ENCODE results near the gene SEPTIN12. TPM values are rescaled to one million over a fixed set of nuclear protein-coding genes. Genes with fewer than 3 reads are reported as not detected.

The SEPTIN12 gene
- total and polyA plus RNA-seq, 7 donors: 0.41 TPM; not detected in 6

DNA sequence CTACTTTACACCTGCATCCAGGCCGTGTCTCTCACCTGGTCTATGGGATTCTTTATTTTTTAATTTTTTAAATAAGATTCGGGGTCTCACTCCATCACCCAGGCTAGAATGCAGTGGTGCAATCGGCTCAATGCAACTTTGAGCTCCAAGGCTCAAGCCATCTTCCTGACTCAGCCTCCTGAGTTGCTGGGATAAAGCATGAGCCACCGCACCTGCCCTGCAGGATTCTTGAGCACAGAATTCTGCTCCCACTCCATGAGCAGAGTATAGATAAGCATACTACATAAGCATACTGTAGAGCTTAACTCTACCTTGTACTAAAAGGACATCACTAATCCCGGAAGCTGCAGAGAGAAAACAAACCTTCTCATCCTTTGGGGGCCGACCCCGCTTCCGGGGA lies 43.5 kb upstream of the SEPTIN12 start:
- no peaks in the 10 kb centered on the region for H3K27me3 ChIP-seq (ENCODE audit: insufficient read depth in 3 of 3, low read length in 2 of 3)
- 96 to 100% (median 97%) methylated on average over 8 of the region's 8 CpGs for WGBS, 3 donors
- ATAC-seq (no peak), DNase-seq (no peak)
- no peaks in the 10 kb centered on the region for H3K9me3 ChIP-seq
- peaks cover 7 to 94% of the 10 kb centered on the region in 2 donors for H3K36me3 ChIP-seq (ENCODE audit: insufficient read depth in 1 of 2, low read depth in 1 of 2)
- intact Hi-C loops (cut with DNase I): no loop called here
- H3K4me3 ChIP-seq: no peak overlapping the region
- TF ChIP-seq, protein P1, sequence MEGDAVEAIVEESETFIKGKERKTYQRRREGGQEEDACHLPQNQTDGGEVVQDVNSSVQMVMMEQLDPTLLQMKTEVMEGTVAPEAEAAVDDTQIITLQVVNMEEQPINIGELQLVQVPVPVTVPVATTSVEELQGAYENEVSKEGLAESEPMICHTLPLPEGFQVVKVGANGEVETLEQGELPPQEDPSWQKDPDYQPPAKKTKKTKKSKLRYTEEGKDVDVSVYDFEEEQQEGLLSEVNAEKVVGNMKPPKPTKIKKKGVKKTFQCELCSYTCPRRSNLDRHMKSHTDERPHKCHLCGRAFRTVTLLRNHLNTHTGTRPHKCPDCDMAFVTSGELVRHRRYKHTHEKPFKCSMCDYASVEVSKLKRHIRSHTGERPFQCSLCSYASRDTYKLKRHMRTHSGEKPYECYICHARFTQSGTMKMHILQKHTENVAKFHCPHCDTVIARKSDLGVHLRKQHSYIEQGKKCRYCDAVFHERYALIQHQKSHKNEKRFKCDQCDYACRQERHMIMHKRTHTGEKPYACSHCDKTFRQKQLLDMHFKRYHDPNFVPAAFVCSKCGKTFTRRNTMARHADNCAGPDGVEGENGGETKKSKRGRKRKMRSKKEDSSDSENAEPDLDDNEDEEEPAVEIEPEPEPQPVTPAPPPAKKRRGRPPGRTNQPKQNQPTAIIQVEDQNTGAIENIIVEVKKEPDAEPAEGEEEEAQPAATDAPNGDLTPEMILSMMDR (IDR thresholded peaks at IDR 0.05): no peak
- H3K4me1 ChIP-seq: peaks cover 60% of the 10 kb centered on the region
- peak overlapping the region; percentile 83 for H3K27ac ChIP-seq

- intact Hi-C loops (cut with DNase I): no loop called here
- Histone ChIP-seq H3K27ac (peak overlapping the region; percentile 83), H3K4me3 (peak overlapping the region; percentile 20), H3K36me3 (ENCODE audit: insufficient read depth in 1 of 2, low read depth in 1 of 2) (peaks cover 7 to 94% of the 10 kb centered on the region in 2 donors), H3K4me1 (peaks cover 66% of the 10 kb centered on the region), H3K27me3 (ENCODE audit: insufficient read depth in 3 of 3, low read length in 2 of 3) (no peaks in the 10 kb centered on the region), H3K9me3 (no peaks in the 10 kb centered on the region)
- TF ChIP-seq, protein P1 (IDR thresholded peaks at IDR 0.05): no peak
- 28 to 44% (median 40%) methylated on average over 7 of the region's 7 CpGs for WGBS, 3 donors
- peak; percentile 82 to 90 (median 83) for ATAC-seq
- peak; percentile 60 to 84 for DNase-seq
These were observed 42.3 kb upstream of the SEPTIN12 start for GRCh38 chr16:4830408-4830807.

DNA sequence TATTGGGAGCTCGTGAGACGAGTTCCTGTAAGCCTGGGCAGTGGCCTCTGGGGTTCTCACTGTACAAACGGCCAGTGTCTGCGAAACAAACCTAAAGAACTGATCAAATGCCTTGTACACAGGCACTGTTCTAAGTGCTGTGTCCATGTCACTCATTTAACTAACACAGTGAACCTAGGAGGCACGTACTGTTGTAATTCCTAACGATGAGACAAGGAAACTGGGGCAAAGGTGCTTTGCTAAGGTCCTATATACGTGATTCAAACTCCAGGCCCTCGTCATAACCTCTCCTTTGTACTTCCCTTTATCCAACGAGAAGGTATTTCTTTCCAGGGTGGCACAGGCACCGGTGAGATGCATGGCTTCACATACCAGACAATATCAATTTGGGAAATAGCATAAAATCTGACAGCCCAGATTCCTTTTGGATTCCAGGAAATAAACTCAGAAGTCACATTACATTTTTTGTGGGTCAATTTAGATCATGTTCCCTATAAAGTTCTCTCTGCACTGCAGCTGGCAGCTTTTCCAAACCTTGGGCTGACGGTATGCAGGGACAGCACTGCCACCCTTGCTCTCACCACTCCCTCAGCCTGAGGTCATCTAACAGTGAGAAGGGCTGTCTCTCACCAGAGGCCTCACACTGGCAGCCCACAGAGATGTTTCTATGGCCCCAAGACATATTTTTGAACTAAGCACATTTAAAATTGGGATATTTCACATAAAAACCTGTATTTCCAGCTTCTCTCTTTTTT lies 40.6 kb upstream of the SEPTIN12 start:
- Histone ChIP-seq H3K27ac (peak overlapping the region; percentile 83), H3K4me3 (no peak overlapping the region), H3K4me1 (peaks cover 70% of the 10 kb centered on the region), H3K27me3 (ENCODE audit: insufficient read depth in 3 of 3, low read length in 2 of 3) (no peaks in the 10 kb centered on the region), H3K9me3 (no peaks in the 10 kb centered on the region), H3K36me3 (ENCODE audit: insufficient read depth in 1 of 2, low read depth in 1 of 2) (peaks cover 7 to 95% of the 10 kb centered on the region in 2 donors)
- intact Hi-C loops (cut with DNase I): no loop called here
- TF ChIP-seq, protein P1 (IDR thresholded peaks at IDR 0.05): no peak
- peak in 1 of 2 donors; percentile 68 for DNase-seq
- WGBS, 3 donors: 37 to 52% (median 40%) methylated on average over 11 of the region's 11 CpGs
- peak; percentile 70 to 82 (median 81) for ATAC-seq

DNA sequence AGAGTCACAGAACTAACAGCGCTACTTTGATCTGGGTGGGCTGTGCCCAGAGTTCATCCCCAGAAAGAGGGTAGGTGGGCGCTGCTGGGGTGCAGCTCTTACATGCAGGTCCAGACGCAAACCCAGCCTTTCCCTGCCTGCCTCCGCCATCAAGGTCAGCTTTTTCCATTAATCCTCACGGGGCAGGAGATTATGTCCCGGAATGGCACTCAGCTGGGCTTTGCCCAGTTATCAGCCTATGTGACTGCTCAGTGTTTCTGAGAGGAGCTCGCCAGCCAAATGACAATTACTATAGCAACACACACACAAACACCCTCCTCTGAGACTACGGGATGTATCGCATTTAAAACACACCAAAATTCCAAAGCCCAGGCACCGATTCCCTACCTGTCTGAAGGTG lies 38.8 kb upstream of the SEPTIN12 start:
- ATAC-seq (no peak), DNase-seq (no peak)
- Histone ChIP-seq H3K4me1 (peaks cover 68% of the 10 kb centered on the region), H3K9me3 (no peaks in the 10 kb centered on the region), H3K27me3 (ENCODE audit: insufficient read depth in 3 of 3, low read length in 2 of 3) (no peaks in the 10 kb centered on the region), H3K4me3 (no peak overlapping the region), H3K27ac (peak overlapping the region; percentile 83), H3K36me3 (ENCODE audit: insufficient read depth in 1 of 2, low read depth in 1 of 2) (peaks cover 10 to 99% of the 10 kb centered on the region in 2 donors)
- WGBS, 3 donors: 43 to 58% (median 44%) methylated on average over 10 of the region's 10 CpGs
- intact Hi-C loops (cut with DNase I): no loop called here
- TF ChIP-seq, protein P1 (IDR thresholded peaks at IDR 0.05): no peak
